ENCODE results near the gene BMP7. TPM values are rescaled to one million over a fixed set of nuclear protein-coding genes. Genes with fewer than 3 reads are reported as not detected.
"Not testable (repeated sequence)": the region's sequence is repeated elsewhere in the genome, so short reads cannot be mapped to it uniquely, and the experiment has no call there.

BMP7 gene
- polyA plus RNA-seq, 1 donor: 3.4 TPM

DNA sequence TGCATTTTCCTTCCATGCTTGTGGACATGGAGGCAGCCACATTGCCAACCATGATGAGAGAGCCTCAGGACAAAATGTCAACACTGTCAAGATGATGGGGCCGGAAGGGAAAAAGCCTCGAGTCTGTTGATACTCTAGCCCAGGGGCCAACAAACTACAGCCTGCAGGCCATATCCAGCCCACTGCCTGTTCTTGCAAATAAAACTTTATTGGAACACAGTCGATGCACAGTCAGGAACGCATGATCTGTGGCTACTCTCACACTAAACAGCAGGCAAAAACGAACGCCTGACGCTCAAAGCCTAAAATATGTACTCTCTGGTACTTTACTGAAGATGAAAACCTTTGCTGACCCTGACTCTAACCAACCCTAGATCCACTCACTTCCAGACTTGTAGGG, 72.3 kb downstream of the BMP7 start:
- no peak for DNase-seq (ENCODE audit: low read depth)

GRCh38 chr20:57193094-57193493, 73.3 kb downstream of the BMP7 start:
- DNase-seq (ENCODE audit: low read depth): no peak

DNA sequence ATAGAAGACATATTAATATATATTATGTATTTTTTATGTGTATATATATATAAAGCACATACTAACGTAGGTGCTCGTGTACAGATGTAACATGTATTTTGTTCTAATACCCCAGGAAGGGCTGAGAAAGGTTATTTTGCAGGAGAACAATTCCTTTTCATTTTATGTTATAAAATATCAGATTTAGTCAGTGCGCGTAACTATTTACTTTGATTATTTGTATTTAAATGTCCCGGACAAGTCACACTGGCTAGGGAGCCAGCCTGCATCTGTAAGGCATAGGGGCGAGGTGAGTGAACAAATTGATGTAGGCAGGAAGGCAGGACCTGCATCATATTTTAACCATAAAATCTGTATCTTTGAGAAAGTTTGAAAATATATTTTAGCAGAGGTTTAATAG, 74.1 kb downstream of the BMP7 start:
- DNase-seq (ENCODE audit: low read depth): no peak

GRCh38 chr20:57191265-57191638, 75.2 kb downstream of the BMP7 start:
- DNase-seq (ENCODE audit: low read depth): not testable (repeated sequence)

DNA sequence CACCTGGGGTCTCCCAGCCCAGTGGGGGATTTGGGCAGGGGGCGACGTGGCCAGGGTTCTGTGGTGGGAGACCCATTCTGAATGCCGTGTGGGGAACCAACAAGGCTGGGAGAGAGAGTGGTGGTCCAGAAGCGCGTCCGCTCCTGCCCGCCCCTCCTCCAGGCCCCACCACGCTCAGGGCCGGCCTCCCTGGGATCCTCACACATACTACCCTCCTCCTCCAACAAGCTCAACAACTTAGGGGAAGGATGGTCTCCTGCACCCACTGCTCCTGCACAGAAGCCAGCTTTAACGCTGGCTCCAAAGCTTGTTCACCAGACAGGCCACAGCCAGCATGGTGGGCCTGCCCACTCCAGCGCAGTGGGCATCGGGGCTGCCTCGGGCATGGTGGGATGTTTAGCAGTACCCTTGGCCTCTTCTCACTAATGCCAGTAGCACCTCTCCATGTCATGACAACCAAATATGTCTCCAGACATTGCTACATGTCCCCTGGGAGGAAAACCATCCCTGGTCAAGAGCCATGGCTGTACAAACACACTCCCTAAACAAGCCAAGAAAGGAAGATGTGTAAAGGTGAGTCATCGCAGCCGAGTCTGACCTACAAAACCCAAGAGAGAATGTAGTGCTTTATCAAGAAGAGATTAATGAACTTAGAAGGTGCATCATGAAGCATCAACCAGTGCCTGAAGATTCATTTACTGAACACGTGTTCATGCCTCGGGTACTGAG, 75.7 kb downstream of the BMP7 start:
- no peak for DNase-seq (ENCODE audit: low read depth)

- no peak for DNase-seq (ENCODE audit: low read depth)
Measured at GRCh38 chr20:57189713-57190112, 76.7 kb downstream of the BMP7 start.

DNA sequence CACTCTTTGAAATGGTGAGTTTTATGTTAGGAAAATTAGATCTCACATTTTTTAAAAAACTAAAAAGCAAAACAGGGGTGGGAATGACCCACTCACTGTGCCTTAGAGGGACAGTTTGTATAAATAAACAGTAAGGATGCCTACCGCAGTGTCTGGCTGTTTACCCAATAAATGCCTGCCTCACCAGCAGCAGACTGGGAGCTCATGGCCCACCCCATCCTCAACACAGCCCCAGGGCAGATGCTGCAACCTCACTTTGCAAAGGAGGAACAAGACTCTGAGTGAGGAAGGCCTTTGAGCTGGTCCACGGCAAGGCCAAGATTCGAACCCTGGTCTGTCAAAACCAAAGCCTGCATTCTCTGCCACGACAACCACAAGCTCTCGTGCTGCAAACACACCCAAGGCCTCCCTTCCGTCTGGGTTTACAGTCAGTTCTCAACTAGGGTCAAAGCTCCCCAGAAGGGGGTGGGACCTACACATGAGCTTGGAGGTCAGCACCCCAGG, 77.8 kb downstream of the BMP7 start:
- no peak for DNase-seq (ENCODE audit: low read depth)

- DNase-seq (ENCODE audit: low read depth): no peak
Measured at GRCh38 chr20:57188056-57188455, 78.4 kb downstream of the BMP7 start.

- no peak for DNase-seq (ENCODE audit: low read depth)
Measured at GRCh38 chr20:57187068-57187634, 79.3 kb downstream of the BMP7 start.

- no peak for DNase-seq (ENCODE audit: low read depth)
Measured at GRCh38 chr20:57186192-57186591, 80.2 kb downstream of the BMP7 start.

- no peak for DNase-seq (ENCODE audit: low read depth)
Measured at GRCh38 chr20:57185188-57185743, 81.2 kb downstream of the BMP7 start.

- no peak for DNase-seq (ENCODE audit: low read depth)
Measured at GRCh38 chr20:57183457-57184009, 82.9 kb downstream of the BMP7 start.

DNA sequence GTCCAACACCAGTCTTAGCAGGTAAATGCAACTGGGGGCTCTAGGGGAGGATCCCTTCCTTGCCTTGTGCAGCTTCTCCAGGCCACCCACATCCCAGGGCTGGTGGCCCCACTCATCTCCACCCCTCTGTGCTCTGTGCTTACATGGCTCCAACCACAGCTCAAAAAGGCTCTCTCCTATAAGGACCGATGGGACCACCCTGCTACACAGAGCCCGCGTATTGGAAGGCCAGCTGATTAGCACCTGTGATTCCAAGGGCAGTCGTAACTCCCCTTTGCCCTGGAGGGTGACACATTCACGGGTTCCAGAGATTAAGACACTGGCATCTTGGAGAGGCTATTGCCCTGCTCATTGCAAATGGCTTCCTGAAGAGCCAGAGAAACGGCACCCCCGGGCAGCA, 84.8 kb downstream of the BMP7 start:
- DNase-seq (ENCODE audit: low read depth): no peak

GRCh38 chr20:57180954-57181353, 85.5 kb downstream of the BMP7 start:
- DNase-seq (ENCODE audit: low read depth): no peak

GRCh38 chr20:57180387-57180786, 86.1 kb downstream of the BMP7 start:
- no peak for DNase-seq (ENCODE audit: low read depth)

- DNase-seq (ENCODE audit: low read depth): no peak
Measured at GRCh38 chr20:57179265-57179664, 87.2 kb downstream of the BMP7 start.

DNA sequence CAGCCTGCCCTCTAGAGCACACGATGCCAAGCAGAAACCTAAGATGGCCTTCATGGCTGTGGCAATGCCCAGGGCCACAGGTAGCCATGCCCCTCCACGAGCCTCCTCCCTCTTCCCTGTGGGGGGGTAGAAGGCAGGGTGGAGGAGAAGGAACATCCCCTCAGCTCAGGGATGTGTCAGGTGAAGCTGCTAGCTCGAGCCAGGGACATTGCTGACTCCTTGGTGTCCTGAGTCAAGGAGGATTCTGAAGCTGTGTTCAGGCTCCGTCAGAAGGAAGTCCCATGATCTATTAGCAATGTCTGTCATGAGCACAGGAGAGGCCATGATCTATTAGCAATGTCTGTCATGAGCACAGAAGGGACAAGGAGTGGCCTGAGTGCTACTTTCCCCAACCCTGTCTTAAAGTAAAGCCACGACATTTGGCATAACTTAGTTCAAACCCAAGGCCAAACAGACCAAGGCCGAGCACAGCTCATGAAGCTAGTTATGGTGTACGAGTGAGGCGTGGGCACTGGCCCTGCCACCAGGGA, 87.8 kb downstream of the BMP7 start:
- DNase-seq (ENCODE audit: low read depth): no peak

DNA sequence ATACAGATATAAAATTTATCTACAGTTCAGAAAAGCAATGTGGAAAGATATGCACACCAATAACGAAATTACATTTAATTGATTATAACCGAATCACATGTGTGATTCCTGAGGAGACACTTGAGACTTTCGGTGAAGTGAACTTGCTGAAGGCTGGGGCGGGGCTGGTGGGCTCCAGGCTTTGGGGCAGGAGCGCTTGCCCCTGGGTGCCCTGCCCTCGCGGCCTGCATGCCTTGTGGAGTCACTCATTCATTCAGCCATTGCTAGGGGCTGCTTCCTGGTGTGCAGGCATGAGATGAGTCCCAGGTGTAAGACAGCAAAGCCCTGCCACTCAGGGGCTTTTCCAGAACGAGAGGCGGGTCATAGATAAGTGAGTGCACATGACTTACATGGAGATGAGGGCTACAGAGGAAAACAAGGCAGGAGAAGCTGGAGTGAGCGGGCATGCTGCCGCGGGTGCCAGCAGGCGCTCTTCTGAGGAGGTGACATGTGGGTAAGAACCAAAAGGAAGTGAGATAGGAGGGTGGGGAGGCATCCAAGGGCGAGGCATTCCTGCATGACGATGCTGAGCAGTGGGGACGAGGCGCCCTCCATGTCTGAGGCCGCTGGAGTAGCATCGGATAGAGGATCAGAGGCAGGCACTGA, 88.7 kb downstream of the BMP7 start:
- DNase-seq (ENCODE audit: low read depth): no peak

DNA sequence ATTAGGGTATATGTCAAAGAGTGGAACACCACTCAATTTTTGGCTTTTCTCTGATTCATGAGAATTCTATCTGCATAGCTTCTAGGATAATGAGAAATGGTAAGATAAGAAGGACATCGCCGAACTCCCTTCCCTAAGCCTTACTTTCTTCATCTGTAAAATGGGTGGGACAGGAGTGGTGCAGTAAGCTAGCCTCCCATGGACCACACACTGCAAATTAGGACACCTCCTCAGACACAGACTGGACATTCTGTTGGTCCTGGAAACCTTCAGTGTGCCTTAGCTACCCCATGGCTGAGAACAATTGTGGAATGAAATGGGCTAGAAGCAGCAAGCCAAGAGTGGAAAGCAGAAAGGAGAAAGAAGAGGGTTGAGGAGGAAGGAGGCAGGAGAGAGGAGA, 89.6 kb downstream of the BMP7 start:
- DNase-seq (ENCODE audit: low read depth): no peak

GRCh38 chr20:57175397-57176010, 90.9 kb downstream of the BMP7 start:
- DNase-seq (ENCODE audit: low read depth): no peak

GRCh38 chr20:57174737-57175136, 91.7 kb downstream of the BMP7 start:
- no peak for DNase-seq (ENCODE audit: low read depth)

GRCh38 chr20:57173986-57174385, 92.5 kb downstream of the BMP7 start:
- no peak for DNase-seq (ENCODE audit: low read depth)

All from forelimb muscle (tissue), 1 donor.